SW480 (cell line): ENCODE data around the gene EFS.
"Not testable (repeated sequence)": the region's sequence is repeated elsewhere in the genome, so short reads cannot be mapped to it uniquely, and the experiment has no call there.

ENCODE experiments used
- DNase-seq: peaks from one replicate; pipeline ENCODE4 v3.0.0-alpha.2; 2016; ENCODE audit warnings: low spot score

The EFS gene, protein sequence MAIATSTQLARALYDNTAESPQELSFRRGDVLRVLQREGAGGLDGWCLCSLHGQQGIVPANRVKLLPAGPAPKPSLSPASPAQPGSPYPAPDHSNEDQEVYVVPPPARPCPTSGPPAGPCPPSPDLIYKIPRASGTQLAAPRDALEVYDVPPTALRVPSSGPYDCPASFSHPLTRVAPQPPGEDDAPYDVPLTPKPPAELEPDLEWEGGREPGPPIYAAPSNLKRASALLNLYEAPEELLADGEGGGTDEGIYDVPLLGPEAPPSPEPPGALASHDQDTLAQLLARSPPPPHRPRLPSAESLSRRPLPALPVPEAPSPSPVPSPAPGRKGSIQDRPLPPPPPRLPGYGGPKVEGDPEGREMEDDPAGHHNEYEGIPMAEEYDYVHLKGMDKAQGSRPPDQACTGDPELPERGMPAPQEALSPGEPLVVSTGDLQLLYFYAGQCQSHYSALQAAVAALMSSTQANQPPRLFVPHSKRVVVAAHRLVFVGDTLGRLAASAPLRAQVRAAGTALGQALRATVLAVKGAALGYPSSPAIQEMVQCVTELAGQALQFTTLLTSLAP

GRCh38 chr14:23365036-23365731 is at the start of gene EFS:
Gene EFS, minus strand, starts transcription at chr14:23365172. Its CDS starts 147 bp downstream, at chr14:23365025.
- no peak for DNase-seq

GRCh38 chr14:23414254-23414653 is 49.3 kb upstream of the EFS start:
- DNase-seq, result no peak

DNA sequence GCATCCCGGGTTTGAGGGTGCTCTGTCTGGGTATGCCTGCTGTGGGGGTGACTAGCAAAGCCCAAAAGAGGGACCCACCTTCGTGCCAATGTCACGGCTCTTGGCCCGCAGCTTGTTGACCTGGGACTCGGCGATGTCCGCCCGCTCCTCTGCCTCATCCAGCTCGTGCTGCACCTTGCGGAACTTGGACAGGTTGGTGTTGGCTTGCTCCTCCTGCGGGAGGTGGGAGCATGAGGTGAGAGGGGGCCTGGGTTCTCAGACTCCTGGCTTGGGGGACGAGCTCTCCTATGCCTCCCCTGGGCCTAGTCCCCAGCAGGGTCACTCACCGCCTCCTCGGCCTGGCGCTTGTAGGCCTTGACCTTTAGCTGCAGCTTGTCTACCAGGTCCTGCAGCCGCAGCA is 48.7 kb upstream of the EFS start:
- DNase-seq, result no peak

GRCh38 chr14:23411563-23412525 is 46.9 kb upstream of the EFS start:
- no peak for DNase-seq

- no peak for DNase-seq
Observed at GRCh38 chr14:23409966-23410635, 45.1 kb upstream of the EFS start.

DNA sequence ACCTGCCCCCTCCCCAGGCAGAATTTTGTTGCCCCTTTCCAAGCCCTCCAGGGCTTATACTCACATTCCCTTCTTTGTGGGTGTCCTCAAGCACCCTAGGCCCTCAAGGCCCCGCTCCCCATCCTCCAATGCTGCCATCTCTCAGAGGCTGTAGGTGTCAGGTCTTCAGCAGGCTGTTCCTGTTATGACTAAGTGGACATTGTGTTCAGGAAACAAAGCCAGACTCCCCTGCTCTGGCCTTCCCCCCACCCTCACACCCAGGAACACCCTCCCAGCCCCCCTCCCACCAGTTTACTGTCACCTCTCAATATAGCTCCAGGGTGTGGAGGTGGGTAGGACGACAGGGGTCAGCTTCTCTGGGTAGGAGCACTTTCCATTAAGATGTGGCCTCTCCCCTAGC is 44.5 kb upstream of the EFS start:
- no peak for DNase-seq

DNA sequence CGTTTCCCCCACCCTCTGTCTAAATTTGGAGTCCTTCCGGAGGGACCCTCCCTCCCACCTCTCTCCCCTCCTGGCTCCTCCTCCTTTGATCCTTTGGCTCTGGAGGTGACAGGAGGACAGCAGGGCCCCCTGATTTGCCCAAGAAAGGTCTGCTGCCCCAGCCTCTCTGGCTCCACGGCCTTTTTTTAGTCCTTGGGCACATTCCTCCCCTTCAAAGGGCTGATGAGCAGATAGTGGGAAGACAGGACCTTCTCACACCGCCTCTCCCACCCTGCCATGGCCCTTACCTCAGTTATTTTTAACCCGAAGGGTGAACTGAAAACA is 43.3 kb upstream of the EFS start:
- no peak for DNase-seq

GRCh38 chr14:23407516-23408306 is 42.7 kb upstream of the EFS start, which contains the start of gene MYH6:
Gene MYH6, minus strand, starts transcription at chr14:23408273. Its CDS starts 1,050 bp downstream, at chr14:23407223.
- no peak for DNase-seq

- DNase-seq, result no peak
Observed at GRCh38 chr14:23406725-23407355, 41.9 kb upstream of the EFS start.

- DNase-seq, result no peak
Observed at GRCh38 chr14:23406244-23406643, 41.3 kb upstream of the EFS start.

- no peak for DNase-seq
Observed at GRCh38 chr14:23405516-23406025, 40.6 kb upstream of the EFS start.

- DNase-seq, result no peak
Observed at GRCh38 chr14:23405096-23405495, 40.1 kb upstream of the EFS start.

DNA sequence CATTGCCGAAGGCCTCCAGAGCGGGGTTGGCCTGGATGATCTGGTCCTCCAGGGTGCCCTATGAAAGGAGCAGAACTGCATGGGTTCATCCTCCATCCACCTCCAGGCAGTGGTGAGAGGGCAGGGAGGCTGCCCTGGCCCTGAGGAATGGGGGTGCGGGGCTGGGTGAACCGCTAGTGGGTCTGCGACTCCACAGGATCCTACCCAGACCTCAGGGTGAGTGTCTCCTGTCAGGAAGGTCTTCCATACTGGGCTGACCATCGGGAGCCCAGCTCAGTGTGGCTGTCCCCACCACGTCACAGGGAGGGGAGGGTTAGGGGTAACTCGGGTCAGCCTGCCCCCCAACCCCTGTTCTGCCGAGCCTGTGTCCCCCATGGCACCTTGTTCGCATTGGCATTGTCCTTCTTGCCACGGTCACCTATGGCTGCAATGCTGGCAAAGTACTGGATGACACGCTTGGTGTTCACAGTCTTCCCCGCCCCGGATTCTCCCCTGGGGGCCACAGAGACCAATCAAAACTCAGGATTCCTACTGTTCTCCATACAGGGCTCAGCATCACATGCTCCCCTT is 39.4 kb upstream of the EFS start:
- no peak for DNase-seq

GRCh38 chr14:23403908-23404307 is 38.9 kb upstream of the EFS start:
- DNase-seq, result no peak

DNA sequence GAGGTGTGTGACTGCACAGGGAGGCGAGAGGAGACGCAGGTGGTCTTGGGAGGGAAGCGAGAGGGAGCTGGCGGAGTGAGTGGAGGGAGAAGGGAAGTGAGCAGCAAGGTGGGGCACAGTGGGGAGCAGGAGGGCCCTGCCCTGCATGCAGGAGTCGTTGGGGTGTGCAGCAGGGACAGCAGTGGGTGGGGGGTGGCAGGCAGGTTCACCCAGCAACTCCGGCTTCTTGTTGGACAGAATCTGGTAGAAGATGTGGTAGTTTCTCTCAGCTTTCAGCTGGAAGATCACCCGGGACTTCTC is 38.1 kb upstream of the EFS start:
- DNase-seq, result no peak

DNA sequence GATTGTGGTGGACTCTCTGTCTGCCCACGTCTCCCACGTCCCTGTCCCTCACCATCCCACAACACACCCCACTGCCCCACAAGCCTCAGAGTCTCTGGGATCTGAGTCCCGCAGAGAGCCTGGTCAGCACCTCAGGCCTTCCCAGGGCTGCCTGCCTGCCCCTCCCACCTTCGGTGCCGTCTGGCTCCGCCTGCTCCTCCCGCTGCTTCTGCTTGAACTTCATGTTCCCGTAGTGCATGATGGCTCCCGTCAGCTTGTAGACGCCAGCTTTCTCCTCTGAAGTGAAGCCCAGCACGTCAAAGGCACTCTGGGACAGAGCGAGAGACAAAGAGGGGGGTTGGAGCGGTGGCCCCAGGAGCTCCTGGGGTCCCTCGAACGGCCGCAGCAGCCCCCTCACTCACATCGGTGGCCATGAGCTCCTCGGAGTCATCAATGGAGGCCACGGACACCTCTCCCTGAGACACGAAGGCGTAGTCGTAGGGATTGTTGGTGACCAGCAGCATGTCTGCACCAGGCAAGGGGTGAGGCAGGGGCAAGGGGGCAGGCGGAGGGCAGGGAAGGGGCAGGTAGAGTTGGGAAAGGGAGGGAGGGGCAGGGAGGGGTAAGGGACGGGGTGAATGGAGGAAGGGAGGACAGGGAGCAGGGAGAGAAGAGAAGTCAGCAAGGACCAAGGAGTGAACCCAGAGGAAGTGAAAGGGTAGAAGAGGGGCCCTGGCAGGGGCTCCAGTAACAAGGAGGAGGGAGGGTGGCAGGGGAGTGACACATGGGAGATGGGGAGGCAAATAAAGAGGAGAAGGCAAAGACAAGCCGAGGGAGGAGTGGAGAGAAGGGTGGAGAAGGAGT is 37.5 kb upstream of the EFS start:
- no peak for DNase-seq

GRCh38 chr14:23401291-23401690 is 36.3 kb upstream of the EFS start:
- no peak for DNase-seq

DNA sequence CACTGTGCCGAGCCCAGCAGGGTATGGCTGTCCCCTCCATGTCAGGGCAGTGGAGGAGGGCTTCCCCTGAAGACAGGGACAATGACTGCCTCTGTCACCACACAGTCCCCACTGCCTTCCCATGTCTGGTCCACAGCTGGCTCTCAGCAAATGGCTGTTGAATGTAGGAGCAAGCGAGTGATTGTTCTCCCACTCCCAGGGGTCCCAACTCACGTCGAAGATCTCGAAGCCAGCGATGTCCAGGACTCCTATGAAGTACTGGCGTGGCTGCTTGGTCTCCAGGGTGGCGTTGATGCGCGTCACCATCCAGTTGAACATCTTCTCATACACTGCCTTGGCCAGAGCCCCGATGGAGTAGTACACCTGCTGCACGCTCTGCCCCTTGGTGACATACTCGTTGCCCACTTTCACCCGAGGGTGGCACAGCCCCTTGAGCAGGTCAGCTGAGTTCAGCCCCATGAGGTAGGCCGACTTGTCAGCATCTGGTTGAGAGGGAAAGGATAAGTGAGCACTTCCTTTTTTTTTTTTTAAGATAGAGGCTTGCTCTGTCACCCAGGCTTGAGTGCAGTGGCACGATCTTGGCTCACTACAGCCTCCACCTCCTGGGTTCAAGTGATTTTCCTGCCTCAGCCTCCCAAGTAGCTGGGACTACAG is 35.7 kb upstream of the EFS start:
- DNase-seq, result not testable (repeated sequence)
